Stimulated activated CD4-positive, alpha-beta T cell treated with anti-CD3 and anti-CD28 coated beads, Interleukin-4, amount 100 ng/mL, for 4 hours (primary cell): ENCODE results near the gene NCOA1.
"Not testable (repeated sequence)": the region's sequence is repeated elsewhere in the genome, so short reads cannot be mapped to it uniquely, and the experiment has no call there.

Source experiments
- DNase-seq, 2 experiments: peaks; one replicate each; pipeline ENCODE4 v3.0.0-alpha.2; 2020

The NCOA1 gene

DNA sequence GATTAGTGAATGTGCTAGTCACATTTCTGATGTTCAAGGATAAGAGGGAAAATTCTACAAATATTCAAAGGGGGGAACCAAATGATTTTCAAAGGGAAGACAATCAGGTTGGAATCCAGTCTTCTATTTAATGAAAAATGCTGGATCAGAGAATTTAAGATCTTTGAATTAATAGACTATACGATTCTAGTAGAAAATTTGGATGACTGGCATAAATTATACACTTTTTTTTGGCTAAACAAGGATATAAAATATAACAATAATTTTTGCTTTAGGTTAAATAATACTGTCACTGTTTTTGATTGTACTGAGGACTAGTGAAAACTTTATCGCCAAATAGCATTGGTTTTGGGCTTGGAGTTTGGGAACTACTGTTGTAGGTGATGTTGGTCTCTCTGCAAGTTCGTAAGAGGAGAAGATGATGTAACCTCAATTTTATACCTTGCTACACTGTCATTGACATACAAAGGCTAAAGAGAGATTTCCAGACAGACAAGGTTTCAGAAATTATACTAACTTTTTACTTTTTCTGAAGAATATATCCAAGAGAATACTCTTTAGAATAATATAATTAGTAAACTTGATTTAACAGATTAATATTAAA is 51.3 kb downstream of the NCOA1 start:
- no peak for DNase-seq

DNA sequence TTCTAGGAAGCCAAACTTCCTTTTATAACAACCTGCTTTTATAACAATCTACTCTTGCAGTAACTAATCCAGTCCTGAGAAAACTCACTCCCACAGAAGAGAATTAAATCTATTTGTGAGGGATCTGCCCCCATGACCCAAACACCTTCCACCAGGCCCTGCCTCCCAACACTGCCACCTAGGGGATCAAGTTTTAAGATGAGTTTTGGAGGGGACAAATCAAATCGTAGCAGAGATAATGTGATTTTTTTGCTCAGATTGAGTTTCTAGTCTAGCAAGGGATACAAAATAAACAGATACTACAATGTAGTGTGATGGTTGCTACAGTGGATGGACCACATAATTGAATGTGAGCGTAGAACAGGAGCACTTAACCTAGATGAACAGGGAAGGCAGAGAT is 52.2 kb downstream of the NCOA1 start:
- no peak for DNase-seq

DNA sequence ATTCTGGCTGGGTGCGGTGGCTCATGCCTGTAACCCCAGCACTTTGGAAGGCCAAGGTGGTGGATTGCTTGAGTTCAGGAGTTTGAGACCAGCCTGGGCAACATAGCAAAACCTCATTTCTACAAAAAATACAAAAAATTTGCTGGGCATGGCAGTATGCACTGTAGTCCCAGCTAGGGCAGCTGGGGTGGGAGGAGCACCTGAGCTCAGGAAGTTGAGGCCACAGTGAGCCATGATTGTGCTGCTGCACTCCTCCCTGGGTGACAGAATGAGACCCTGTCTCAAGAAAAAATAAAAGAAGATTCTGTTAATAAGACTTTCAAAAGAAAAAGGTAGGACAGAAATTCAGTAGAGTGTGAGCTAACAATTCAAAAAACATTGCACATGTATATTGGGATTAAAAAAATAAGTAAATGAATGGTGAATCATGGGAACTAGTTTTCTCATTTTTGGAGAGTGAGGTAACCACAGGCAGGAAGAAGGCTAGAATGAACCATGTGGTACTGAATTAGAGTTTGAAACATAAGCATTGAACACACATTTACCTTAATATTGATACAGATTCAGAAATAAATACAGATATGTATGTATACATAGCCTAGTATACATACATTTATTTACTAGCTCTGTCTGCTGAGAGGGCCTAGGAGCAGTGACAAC is 53.5 kb downstream of the NCOA1 start:
- DNase-seq, result no peak

DNA sequence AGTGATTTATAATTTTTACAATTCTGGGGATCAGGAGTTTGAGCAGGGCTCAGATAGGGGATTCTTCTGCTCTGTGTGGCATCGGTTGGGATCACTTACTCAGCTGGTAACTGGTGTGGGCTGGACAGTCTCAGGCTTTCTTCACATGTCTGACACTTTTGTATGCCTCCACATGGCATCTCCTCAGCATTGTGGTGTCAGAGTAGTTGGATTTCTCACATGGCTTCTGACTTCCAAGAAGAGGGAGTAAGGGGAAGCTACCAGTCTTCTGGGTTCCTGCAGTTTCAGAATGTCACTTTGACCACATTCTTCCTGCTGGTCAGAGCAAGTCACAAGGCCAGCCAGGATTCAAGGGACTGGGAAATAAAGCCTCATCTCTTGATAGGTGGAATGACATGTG is 55.6 kb downstream of the NCOA1 start:
- no peak for DNase-seq

DNA sequence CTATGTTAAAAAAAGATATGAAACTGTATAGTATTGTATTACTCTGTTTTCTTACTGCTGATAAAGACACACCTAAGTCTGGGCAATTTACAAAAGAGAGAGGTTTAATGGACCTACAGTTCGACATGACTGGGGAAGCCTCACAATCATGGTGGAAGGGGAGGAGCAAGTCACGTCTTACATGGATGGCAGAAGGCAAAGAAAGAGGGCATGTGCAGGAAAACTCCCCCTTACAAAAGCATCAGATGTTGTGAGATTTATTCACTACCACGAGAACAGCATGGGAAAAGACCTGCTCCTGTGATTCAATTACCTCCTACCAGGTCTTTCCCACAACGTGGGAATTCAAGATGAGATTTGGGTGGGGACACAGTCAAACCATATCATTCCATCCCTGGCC is 57.0 kb downstream of the NCOA1 start:
- DNase-seq, result no peak

DNA sequence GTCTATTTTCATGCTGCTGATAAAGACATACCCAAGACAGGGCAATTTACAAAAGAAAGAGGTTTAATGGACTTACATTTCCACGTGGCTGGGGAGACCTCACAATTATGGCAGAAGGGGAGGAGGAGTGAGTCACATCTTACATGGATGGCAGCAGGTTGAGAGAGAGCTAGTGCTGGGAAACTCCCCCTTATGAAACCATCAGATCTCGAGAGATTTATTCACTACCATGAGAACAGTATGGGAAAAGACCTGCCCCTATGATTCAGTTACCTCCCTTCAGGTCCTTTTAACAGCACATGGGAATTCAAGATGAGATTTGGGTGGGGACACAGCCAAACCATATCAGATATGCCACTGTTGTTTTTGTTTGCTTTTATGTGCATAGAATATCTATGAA is 59.2 kb downstream of the NCOA1 start:
- not testable (repeated sequence) for DNase-seq

DNA sequence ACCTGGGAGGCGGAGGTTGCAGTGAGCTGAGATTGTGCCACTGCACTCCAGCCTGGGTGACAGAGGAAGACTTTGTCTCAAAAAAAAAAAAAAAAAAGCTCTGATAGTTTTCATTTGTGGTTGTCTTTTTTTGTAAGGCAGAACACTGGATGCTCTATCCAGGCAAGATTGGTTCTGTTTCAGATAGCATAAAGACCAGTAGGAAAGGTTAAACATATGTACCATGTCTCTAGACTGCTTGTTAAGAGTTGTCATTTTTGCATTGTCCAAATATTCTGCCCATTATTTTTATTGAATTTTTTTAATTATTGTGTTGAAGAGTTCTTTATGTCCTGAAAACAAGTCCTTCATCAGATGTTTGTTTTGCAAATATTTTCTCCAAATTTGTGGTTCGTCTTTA is 60.0 kb downstream of the NCOA1 start:
- DNase-seq, result no peak

DNA sequence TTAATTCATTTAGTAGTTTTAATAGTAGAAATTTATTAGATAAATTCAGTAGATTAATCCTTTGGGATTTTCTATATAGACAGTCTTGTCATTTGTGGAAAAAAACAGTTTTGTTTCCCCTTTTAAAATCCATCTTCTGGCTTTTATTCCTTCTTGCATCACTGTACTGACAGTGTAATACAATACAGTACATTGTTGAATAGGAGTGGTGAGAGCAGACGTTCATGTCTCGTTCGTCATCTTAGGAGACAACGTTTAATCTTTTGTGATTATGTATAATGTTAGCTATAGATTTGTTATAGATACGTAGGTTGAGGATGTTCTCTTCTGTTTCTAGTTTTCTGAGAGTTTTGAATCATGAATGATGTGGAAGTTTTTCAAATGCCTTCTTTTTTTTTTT is 61.8 kb downstream of the NCOA1 start:
- no peak for DNase-seq

DNA sequence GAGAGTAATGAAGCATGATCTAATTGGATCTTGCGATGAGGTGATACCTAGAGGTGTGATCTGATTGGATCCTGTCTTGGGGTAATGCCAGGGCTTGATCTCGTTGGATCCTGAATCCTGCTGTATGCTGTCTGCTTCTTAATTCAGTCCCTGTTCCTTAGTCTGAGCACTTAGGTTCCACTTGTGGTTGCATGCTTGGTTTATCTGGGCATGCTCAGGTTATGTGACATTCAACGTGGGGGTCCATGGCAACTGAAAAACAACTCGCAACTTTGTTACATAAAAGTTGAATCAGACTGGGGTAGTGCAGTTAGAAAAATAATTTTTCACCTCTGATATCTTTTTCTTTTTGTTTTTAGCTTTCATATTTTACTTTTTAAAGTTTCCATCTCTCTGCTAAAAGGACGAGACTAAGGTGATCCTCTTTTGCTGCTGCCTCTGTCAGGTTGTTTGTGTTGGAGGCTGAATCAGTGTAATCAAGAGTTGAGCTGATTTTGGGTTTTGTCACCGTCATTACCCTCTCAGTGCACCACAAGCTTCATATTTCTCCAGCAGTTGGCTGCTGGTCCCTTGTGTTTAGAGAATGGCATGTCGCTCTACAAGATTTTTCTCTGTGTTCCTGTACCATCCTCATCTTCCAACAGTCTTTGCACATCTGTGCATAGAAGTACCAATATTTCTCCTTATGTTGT is 67.9 kb downstream of the NCOA1 start:
- DNase-seq, result no peak

DNA sequence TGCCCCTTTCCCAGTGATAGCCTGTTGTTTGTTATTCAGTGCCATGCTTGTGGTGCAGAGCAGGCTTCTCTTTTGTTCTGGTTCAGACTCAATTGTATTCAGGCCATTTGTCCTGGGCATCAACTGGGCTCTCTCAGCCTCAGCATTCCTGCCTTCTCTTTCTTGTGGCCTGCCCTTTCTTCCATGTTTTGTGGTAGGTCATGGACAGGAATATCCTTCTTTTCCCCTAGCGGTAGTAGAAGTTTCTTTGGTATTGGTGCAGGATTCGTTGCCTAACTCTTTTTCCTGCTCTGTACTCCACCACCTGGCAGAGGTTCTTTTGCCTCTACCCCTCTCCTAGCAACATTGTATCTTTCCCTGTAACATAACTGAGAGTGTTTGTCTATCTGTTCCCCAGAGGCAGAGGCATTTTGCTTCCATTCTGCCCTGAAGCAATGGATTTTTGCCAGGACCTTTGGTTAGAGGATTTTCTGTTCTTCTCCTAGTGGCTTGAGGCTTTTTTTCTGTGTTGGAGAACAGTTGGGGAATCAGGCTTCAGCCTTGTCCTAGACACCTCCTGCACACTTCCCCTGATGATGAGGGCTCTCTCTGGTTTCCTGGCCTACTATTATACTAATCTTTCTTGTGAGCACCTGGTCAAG is 68.5 kb downstream of the NCOA1 start:
- DNase-seq, result no peak

DNA sequence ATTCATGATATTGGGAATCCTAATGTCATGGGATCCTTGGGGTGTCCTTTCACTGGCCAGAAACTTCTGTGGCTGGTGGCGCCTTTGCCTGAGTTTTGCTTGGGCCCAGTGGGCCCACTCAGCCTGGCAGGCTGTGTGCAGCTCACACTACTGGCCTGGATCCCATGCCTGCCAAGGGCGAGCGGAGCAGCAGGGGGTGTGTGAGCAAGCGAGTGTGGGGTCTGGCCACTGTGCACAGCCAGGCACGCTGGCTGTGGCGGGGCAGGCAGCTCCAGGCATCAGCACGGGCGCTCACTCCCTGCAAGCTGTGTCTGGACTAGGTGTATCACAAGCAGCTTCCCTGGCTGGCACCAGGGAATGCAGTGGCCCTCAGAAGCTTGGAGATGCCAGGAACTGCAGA is 74.5 kb downstream of the NCOA1 start:
- no peak for DNase-seq

DNA sequence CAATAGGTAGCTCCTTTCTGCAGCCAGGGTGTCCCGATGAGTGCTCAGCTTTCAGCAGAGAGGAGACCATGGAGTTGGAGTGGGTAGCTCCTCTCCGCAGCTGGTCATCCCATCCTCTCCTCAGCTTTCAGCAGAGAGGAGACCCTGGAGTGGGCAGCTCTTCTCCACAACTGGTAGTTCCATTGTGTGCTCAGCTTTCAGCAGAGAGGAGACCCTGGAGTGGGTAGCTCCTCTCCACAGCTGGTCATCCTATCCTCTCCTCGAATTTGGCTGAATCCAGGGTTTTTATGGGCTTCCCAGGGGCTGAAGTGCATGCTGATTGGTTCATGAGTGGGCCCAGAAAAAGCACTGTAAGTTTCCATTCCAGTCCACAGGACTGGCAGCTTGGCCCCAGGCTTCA is 75.2 kb downstream of the NCOA1 start:
- DNase-seq, result no peak

DNA sequence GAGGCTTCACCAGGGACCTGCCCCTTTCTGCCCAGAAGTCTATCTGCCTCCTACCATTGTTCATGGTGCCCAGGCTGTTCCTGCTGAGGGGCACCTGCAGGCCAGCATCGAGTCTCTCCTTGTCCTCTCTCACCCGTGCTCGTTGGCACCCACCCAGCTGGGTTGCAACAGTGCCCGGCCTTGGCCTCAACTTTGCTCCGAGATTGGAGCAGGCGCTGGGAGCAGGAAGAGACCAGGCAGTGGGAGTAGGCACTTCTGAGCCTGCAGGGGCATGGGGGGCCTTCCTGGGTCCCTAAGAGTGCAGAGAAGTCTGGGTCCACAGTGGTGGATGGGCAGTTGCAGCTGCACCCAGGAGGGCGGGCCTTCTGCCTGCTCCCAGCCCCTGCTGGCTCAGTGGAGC is 75.6 kb downstream of the NCOA1 start:
- DNase-seq, result no peak

DNA sequence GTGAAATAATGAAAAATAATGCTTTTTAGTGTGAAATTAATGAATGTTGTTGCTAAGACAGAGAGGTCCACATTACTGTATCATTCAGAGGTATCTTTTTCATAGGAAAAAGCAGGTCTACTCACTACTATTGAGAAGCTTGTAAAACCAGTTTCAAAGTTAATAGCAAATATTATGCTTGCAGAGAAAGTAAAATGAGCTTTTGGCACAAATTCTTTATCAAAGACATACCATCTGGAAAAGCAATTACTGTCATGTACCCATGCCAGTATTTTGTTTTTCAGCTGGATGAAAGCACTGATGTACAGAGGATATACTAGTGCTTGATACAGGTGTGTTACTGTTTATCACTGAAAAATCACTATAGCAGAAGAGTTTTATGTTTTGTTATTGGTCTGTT is 77.5 kb downstream of the NCOA1 start:
- no peak for DNase-seq

DNA sequence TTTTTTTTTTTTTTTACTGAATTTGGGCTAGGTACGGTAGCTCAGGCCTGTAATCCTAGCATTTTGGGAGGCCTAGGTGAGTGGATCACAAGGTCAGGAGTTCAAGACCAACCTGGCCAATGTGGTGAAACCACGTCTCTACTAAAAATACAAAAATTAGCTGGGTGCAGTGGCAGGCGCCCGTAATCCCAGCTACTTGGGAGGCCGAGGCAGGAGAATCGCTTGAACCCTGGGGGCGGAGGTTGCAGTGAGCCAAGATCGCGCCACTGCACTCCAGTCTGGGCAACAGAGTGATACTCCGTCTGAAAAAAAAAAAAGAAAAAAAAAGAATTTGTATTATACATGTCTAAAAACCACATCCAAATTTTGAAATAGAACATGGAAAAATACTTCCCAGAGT is 78.5 kb downstream of the NCOA1 start:
- not testable (repeated sequence) for DNase-seq

DNA sequence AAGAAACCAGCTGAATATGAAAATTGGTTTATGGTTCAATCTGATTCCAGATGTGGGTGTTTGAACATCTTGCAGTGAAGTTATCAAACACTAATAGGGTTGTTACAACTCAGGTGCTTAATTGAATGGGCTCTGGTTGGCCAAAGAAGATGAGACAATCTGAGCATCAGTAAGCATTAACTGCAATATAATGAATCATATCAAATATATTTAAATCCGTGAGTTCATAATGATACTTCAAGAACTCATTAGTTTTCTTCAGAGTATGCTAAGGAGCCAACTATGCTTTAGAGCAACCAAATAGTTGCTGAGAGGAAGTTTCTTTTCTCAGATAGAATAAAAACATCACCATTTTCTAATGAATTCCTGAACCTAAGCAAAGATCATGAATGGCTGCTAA is 79.2 kb downstream of the NCOA1 start:
- DNase-seq, result no peak

DNA sequence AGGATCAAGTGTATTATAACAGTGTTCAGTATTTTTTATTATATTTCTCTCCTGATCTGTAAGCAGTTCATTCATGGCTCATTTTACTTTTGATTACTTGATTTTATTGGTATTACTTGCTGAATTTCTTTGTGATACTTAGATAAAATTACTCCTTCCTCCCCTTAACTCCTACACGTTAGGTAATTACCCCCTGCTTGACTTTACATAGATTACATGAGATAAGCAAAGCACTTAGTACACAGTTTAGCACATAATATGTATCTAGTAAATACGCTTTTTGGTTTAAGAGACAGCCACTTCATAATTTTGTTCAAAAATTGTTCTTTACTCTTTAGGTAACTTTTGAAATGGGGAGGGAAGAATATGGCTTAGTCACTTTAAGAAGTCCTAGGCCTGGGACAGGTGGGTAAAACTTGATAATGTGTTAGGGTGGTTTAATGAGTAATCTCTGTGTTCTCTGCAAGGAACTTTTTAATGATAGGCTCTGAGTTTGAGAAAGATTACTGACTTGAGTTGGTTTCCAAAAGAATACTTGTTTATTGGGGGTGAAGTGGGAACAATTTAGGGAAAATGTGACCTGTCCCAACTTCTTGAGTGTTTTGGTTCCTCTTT is 80.9 kb downstream of the NCOA1 start:
- no peak for DNase-seq

DNA sequence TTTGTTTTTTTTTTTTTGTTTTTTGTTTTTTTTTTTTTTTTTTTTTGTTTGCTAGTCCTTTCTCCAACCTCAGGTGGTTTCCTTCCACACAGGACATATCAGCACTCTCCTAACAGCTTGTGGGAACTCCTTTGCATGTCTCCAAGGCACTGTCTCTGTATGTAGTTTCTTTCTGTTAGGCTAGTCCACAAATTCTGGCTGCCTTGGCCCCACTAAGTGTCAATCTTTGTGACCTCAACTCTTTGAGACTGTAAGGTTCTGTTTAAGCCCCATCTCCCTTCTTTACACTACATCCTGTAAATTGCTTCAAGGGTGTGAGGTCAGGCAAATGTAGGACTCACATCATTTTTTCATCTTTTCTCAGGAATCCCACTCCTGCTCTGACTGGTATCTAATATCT is 85.1 kb downstream of the NCOA1 start:
- DNase-seq, result no peak

DNA sequence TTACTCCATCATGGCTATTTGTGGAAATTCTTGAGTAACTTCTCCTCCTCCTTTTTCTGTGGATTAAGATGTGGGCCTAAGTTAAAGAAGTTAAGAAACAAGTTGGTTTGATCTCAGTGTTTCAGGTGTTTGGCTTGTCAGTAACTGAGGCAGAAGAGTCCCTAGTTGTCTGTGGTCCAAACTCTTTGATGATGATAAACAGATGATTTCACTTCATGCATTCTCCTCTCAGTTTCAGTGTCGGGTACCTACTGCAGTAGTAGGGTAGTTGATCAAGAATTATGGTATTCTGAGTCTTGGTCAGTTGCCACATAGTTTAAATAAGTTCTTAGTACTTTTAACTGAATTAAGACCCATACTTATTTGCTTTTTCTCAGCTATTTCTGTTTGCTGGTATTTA is 85.6 kb downstream of the NCOA1 start:
- DNase-seq, result no peak

DNA sequence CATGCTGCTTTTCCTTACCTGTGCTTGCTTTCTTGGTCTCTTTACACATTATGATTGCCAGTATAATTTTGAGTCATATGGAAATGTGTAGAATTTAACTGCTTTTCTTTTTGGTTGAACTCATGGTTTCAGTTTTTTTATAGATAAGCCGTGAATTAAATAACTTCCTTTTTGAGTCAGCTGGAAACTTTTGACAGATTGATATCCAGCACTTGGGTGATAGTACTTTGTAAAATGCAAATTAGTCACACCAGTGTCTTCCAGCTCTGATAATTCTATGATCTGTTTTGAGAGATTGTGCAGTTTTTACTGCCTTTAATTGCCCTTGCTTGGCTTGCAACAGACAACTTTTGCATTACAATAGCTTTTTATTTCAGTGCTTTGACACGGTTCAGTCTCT is 86.4 kb downstream of the NCOA1 start:
- DNase-seq, result no peak

DNA sequence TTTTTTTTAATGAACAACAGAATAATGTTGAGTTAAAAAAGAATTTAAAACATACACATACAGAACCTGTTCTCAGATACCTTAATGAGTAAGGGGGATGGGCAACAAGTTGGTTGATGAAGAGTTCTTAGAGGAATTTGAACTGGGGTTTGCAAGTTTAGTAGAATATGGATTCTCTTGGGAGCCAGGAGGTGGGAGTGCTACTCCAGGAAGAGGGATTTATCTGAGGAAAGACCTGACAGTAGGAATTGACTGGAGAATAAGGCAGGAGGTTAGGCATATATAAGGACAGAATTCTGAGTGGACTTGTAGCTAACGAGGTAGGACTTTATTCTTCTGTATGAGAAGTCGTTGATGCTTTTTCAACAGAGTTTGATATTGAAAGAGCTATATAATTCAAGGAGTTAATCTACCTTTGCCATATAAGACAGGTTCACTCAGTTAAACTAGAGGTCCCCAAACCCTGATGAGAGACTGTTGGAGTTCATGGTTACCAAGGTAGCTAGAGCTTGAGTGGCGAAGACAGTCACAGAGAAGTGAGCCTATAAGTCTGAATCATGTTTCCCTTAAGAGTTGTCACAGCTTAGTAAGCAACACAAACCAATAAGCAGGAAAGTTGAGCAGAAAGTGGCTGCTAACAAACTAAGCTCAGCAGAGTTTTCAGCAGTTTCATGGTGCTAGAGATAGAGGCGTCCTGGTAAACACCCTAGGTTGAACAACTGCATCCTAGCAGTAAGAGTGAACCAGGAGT is 88.2 kb downstream of the NCOA1 start:
- DNase-seq, result no peak

DNA sequence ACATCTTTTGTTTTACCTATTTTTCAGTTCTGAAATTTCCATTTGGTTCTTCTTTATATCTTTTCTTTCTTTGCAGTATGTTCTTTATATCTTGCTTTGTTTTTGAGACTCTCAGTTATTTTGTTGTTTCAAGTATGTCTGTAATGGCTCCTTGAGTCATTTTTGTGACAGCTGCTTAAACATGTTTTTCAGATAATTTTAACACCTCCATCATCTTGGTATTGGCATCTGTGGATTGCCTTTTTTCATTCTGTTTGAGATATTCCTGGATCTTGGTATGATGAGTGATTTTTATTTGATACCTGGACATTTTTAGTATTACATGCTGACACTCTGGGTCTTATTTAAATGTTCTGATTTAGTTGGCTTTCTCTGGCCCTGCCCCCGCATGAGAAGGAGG is 89.5 kb downstream of the NCOA1 start:
- no peak for DNase-seq

DNA sequence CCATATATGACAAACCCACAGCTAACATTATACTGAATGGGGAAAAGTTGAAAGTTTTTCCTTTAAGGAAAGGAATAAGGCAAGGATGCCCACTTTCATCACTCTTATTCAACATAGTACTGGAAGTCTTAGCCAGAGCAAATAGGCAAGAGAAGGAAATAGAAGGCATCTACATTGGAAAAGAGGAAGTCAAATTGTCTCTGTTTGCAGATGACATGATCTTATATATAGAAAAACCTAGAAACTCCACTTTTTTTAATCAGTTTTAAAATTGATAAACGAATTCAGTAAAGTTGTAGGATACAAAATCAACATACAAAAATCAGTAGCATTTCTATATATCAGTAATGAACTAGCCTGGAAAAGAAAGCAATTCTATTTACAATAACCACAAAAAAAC is 90.9 kb downstream of the NCOA1 start:
- DNase-seq, result not testable (repeated sequence)
